Endodermal cell (in vitro differentiated cells): ENCODE data around the gene SLC6A13. TPM values are rescaled to one million over a fixed set of nuclear protein-coding genes. Genes with fewer than 3 reads are reported as not detected.

Experiments
- DNase-seq: peaks from one replicate; pipeline ENCODE4 v3.0.0-alpha.2; 2017
- H3K27ac ChIP-seq: 2 replicates; pipeline ENCODE4 v1.5.1; 2013; ENCODE audit warnings: mild to moderate bottlenecking, low read depth, low read length, moderate library complexity
- H3K27me3 ChIP-seq: 2 replicates; pipeline ENCODE4 v1.6.1; 2013; ENCODE audit warnings: mild to moderate bottlenecking, low read length, moderate library complexity; ENCODE audit not compliant: insufficient read depth, control insufficient read depth, poor library complexity, severe bottlenecking
- H3K36me3 ChIP-seq: 2 replicates; pipeline ENCODE4 v1.7.0; 2013; ENCODE audit warnings: mild to moderate bottlenecking, low read length, moderate library complexity; ENCODE audit not compliant: control insufficient read depth, insufficient read depth
- H3K4me1 ChIP-seq: one replicate; pipeline ENCODE4 v1.7.0; 2013; ENCODE audit warnings: low read length; ENCODE audit not compliant: control insufficient read depth, insufficient read depth
- H3K4me3 ChIP-seq: 2 replicates; pipeline ENCODE4 v1.5.1; 2013; ENCODE audit warnings: mild to moderate bottlenecking, low read length, moderate library complexity
- H3K9ac ChIP-seq: 2 replicates; pipeline ENCODE4 v1.6.1; 2013; ENCODE audit warnings: mild to moderate bottlenecking, low read length, moderate library complexity; ENCODE audit not compliant: poor library complexity, severe bottlenecking; ENCODE audit errors: extremely low read depth
- H3K9me3 ChIP-seq: 2 replicates; pipeline ENCODE4 v1.6.1; 2013; ENCODE audit warnings: mild to moderate bottlenecking, low read length, moderate library complexity; ENCODE audit not compliant: control insufficient read depth
- H3K27ac Mint-ChIP-seq: 2 replicates; pipeline ENCODE4 v1.8.0; 2020; ENCODE audit warnings: mixed read lengths
- H3K27me3 Mint-ChIP-seq: 2 replicates; pipeline ENCODE4 v1.8.0; 2021; ENCODE audit warnings: mild to moderate bottlenecking, mixed read lengths; ENCODE audit not compliant: insufficient read depth
- H3K36me3 Mint-ChIP-seq: 2 replicates; pipeline ENCODE4 v1.8.0; 2020; ENCODE audit warnings: low read depth, mixed read lengths
- H3K4me1 Mint-ChIP-seq: 2 replicates; pipeline ENCODE4 v1.8.0; 2020; ENCODE audit warnings: mixed read lengths
- H3K4me3 Mint-ChIP-seq: 2 replicates; pipeline ENCODE4 v1.8.0; 2020; ENCODE audit warnings: mild to moderate bottlenecking, moderate library complexity, mixed read lengths
- H3K9me3 Mint-ChIP-seq: 2 replicates; pipeline ENCODE4 v1.8.0; 2020; ENCODE audit warnings: mild to moderate bottlenecking, mixed read lengths
- WGBS, 2 experiments: methylation state at CpG; one replicate each; pipeline versions ENCODE4 v1.1.5 to v1.1.7; 2013; ENCODE audit warnings: missing lambda C conversion rate in 2 of 2, mixed read lengths in 1 of 2; ENCODE audit not compliant: insufficient coverage in 1 of 2, insufficient read length in 1 of 2; 5-methylcytosine and 5-hydroxymethylcytosine counted together
- total RNA-seq, 2 donors: library from RNA; stranded (reverse); fragmentation: NEBNext Ultra II Directional in 1 of 2; extraction: Animal tissue kit (Norgen Biotek cat#: 25700) in 1 of 2; gene quantifications; 2 replicates in 1 of 2; 3 replicates in 1 of 2; pipeline ENCODE4 v1.2.1, GENCODE V29; 2021
- TF ChIP-seq, protein P1 (sequence below): fragments of 200-600 bp; sonication (generic); conservative IDR thresholded peaks from 2 replicates; pipeline ENCODE4 v1.5.0; 2021; ENCODE audit warnings: antibody characterized with exemption, mild to moderate bottlenecking

SLC6A13 gene
- total RNA-seq, 2 donors from 2014 or later: 1.1 to 2.4 TPM

DNA sequence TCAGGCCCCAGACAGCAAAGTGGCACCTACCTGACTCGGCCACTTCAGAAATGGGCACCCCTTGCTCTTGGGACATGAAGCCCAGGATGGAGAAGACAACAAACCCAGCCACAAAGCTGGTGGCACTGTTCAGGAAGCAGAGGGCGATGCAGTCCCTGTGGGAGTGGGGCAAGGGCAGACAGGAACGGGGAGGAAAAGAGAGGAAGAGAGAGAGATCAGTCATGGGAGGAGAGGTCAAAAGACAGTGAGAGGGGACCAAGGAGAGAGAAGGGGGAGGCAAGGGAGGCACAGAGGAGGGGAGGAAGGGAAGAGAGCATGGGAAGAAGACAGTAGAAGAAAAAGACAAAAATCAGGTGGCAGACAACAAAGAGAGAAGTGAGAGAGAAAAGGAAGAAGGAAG, 65.3 kb downstream of the SLC6A13 start:
- Histone ChIP-seq H3K27me3 (peaks cover 34% of the 10 kb centered on the region), H3K4me3 (no peak overlapping the region), H3K27ac (no peak overlapping the region), H3K9me3 (no peaks in the 10 kb centered on the region), H3K4me1 (peaks cover 10% of the 10 kb centered on the region), H3K9ac (no peak overlapping the region), H3K36me3 (no peaks in the 10 kb centered on the region)
- no peak for DNase-seq
- no peak overlapping the region for H3K4me3 Mint-ChIP-seq
- 77 to 85% methylated on average over 3 of the region's 3 CpGs for WGBS, 2 experiments
- peaks cover 77% of the 10 kb centered on the region for H3K27me3 Mint-ChIP-seq
- no peak overlapping the region for H3K27ac Mint-ChIP-seq
- H3K9me3 Mint-ChIP-seq: no peaks in the 10 kb centered on the region
- TF ChIP-seq, protein P1, sequence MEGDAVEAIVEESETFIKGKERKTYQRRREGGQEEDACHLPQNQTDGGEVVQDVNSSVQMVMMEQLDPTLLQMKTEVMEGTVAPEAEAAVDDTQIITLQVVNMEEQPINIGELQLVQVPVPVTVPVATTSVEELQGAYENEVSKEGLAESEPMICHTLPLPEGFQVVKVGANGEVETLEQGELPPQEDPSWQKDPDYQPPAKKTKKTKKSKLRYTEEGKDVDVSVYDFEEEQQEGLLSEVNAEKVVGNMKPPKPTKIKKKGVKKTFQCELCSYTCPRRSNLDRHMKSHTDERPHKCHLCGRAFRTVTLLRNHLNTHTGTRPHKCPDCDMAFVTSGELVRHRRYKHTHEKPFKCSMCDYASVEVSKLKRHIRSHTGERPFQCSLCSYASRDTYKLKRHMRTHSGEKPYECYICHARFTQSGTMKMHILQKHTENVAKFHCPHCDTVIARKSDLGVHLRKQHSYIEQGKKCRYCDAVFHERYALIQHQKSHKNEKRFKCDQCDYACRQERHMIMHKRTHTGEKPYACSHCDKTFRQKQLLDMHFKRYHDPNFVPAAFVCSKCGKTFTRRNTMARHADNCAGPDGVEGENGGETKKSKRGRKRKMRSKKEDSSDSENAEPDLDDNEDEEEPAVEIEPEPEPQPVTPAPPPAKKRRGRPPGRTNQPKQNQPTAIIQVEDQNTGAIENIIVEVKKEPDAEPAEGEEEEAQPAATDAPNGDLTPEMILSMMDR: no peak
- peaks cover 16% of the 10 kb centered on the region for H3K4me1 Mint-ChIP-seq
- H3K36me3 Mint-ChIP-seq: no peaks in the 10 kb centered on the region

DNA sequence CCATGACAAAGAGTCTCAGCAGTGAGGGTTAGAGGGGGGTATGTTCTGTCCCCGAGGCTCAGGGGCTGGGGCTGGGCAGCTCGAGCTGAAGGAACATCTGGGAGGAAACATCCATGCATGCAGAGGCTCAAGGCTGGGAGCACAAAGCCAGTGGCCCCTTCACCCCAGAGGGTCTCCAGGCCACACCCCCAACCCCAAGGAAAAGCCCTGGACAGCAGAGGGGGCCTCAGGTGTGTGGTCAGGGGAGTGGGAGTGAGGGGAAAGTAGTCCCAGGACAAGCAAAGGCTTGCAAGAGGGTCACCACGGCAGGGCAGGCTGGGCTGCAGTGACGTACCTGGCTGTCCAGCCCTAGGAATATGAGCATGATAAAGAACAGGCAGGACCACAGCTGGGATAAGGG, 66.2 kb downstream of the SLC6A13 start:
- TF ChIP-seq, protein P1: no peak
- no peaks in the 10 kb centered on the region for H3K36me3 Mint-ChIP-seq
- no peaks in the 10 kb centered on the region for H3K9me3 Mint-ChIP-seq
- H3K27me3 Mint-ChIP-seq: peaks cover 77% of the 10 kb centered on the region
- H3K4me1 Mint-ChIP-seq: peaks cover 11% of the 10 kb centered on the region
- Histone ChIP-seq H3K4me1 (peaks cover 7% of the 10 kb centered on the region), H3K4me3 (no peak overlapping the region), H3K27me3 (peaks cover 25% of the 10 kb centered on the region), H3K9me3 (no peaks in the 10 kb centered on the region), H3K36me3 (no peaks in the 10 kb centered on the region), H3K27ac (no peak overlapping the region), H3K9ac (no peak overlapping the region)
- H3K27ac Mint-ChIP-seq: no peak overlapping the region
- no peak overlapping the region for H3K4me3 Mint-ChIP-seq
- 84 to 92% methylated on average over 2 to 4 of the region's 4 CpGs for WGBS, 2 experiments
- DNase-seq: no peak

DNA sequence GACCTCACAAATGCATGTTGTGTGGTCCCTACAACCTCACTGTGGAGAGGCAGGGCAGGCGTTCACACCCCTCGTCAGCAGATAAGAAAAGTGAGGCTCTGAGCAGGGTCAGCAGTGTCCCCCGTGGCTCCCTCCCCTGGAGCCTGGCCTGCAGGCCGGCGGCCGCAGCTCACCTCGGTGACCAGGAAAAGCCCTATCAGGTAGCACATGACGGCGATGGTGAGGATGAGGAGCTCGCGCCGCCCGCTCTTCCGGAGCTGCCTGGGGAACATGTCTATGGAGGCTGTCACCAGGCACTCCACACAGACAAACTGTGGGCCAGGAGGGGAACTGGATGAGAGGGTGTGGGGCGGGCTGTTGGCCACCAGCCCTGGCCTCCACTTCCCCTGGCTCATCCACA, 66.7 kb downstream of the SLC6A13 start:
- no peak overlapping the region for H3K9ac ChIP-seq
- H3K4me3 ChIP-seq: no peak overlapping the region
- H3K27me3 ChIP-seq: peaks cover 20% of the 10 kb centered on the region
- no peak for DNase-seq
- no peaks in the 10 kb centered on the region for H3K36me3 ChIP-seq
- WGBS, 2 experiments: 86 to 89% methylated on average over 10 to 15 of the region's 15 CpGs
- no peak overlapping the region for H3K27ac Mint-ChIP-seq
- H3K4me1 Mint-ChIP-seq: peaks cover 11% of the 10 kb centered on the region
- peaks cover 7% of the 10 kb centered on the region for H3K4me1 ChIP-seq
- TF ChIP-seq, protein P1: no peak
- no peak overlapping the region for H3K4me3 Mint-ChIP-seq
- H3K36me3 Mint-ChIP-seq: no peaks in the 10 kb centered on the region
- no peaks in the 10 kb centered on the region for H3K9me3 ChIP-seq
- peaks cover 74% of the 10 kb centered on the region for H3K27me3 Mint-ChIP-seq
- H3K27ac ChIP-seq: no peak overlapping the region
- no peaks in the 10 kb centered on the region for H3K9me3 Mint-ChIP-seq
